Astrocyte (in vitro differentiated cells and primary cell): ENCODE data around the gene GRIK3. TPM values are rescaled to one million over a fixed set of nuclear protein-coding genes. Genes with fewer than 3 reads are reported as not detected.

Experiments used
- DNase-seq: peaks from one replicate; pipeline ENCODE4 v3.0.0-alpha.2; 2010; ENCODE audit warnings: low read depth
- FAIRE-seq: peaks from 2 replicates; lab custom pipeline; 2011; peaks lifted over from hg19 to GRCh38; lab: Jason Lieb, UNC
- H2AFZ ChIP-seq: 2 replicates; pipeline ENCODE4 v1.6.0; 2012; ENCODE audit warnings: low read depth, low read length, inconsistent platforms
- H3K27ac ChIP-seq: 2 replicates; pipeline ENCODE4 v1.5.1; 2011; ENCODE audit warnings: low read depth, low read length, inconsistent platforms
- H3K27me3 ChIP-seq: 2 replicates; pipeline ENCODE4 v1.6.0; 2011; ENCODE audit warnings: low read length, inconsistent platforms; ENCODE audit not compliant: insufficient read depth
- H3K36me3 ChIP-seq: 2 replicates; pipeline ENCODE4 v1.5.1; 2011; ENCODE audit warnings: low read length, inconsistent platforms; ENCODE audit not compliant: insufficient read depth
- H3K4me1 ChIP-seq: 2 replicates; pipeline ENCODE4 v1.5.1; 2011; ENCODE audit warnings: low read length, inconsistent platforms; ENCODE audit not compliant: insufficient read depth
- H3K4me2 ChIP-seq: 2 replicates; pipeline ENCODE4 v1.6.0; 2012; ENCODE audit warnings: low read length, inconsistent platforms
- H3K4me3 ChIP-seq: 2 replicates; pipeline ENCODE4 v1.5.1; 2011; ENCODE audit warnings: low read depth, mild to moderate bottlenecking, low read length, inconsistent platforms; ENCODE audit not compliant: insufficient read depth
- H3K79me2 ChIP-seq: 2 replicates; pipeline ENCODE4 v1.6.0; 2012; ENCODE audit warnings: mild to moderate bottlenecking, low read length, inconsistent platforms; ENCODE audit not compliant: insufficient read depth
- H3K9ac ChIP-seq: 2 replicates; pipeline ENCODE4 v1.6.0; 2012; ENCODE audit warnings: mild to moderate bottlenecking, low read length, inconsistent platforms
- H3K9me3 ChIP-seq: 2 replicates; pipeline ENCODE4 v1.5.1; 2012; ENCODE audit warnings: low read depth, mild to moderate bottlenecking, low read length, inconsistent platforms; ENCODE audit not compliant: insufficient read depth
- H4K20me1 ChIP-seq: 2 replicates; pipeline ENCODE4 v1.6.0; 2012; ENCODE audit warnings: low read length, inconsistent platforms; ENCODE audit not compliant: insufficient read depth
- H3K27ac Mint-ChIP-seq: one replicate; pipeline ENCODE4 v1.8.0; 2021; ENCODE audit warnings: mild to moderate bottlenecking, mixed read lengths; ENCODE audit not compliant: unreplicated experiment
- H3K27me3 Mint-ChIP-seq: one replicate; pipeline ENCODE4 v1.8.0; 2021; ENCODE audit warnings: low read depth, mixed read lengths; ENCODE audit not compliant: unreplicated experiment
- H3K36me3 Mint-ChIP-seq: one replicate; pipeline ENCODE4 v1.8.0; 2021; ENCODE audit warnings: low read depth, mixed read lengths; ENCODE audit not compliant: unreplicated experiment
- H3K4me1 Mint-ChIP-seq: one replicate; pipeline ENCODE4 v1.8.0; 2021; ENCODE audit warnings: low read depth, mixed read lengths; ENCODE audit not compliant: unreplicated experiment
- H3K4me3 Mint-ChIP-seq: one replicate; pipeline ENCODE4 v1.8.0; 2021; ENCODE audit warnings: mild to moderate bottlenecking, moderate library complexity, mixed read lengths; ENCODE audit not compliant: unreplicated experiment
- H3K9me3 Mint-ChIP-seq: one replicate; pipeline ENCODE4 v1.8.0; 2021; ENCODE audit warnings: mild to moderate bottlenecking, mixed read lengths; ENCODE audit not compliant: unreplicated experiment
- CTCF ChIP-seq: IDR thresholded peaks from 2 replicates; pipeline ENCODE4 v1.5.1; 2011; ENCODE audit warnings: low read depth, mild to moderate bottlenecking, inconsistent platforms, low read length, moderate library complexity; ENCODE audit not compliant: insufficient read depth
- EZH2 ChIP-seq: IDR thresholded peaks from 2 replicates; pipeline ENCODE4 v1.6.1; 2012; ENCODE audit warnings: mild to moderate bottlenecking, low read length, inconsistent platforms; ENCODE audit not compliant: insufficient read depth
- total RNA-seq: library from RNA; stranded (reverse); gene quantifications from 2 replicates; pipeline ENCODE4 v1.2.1, GENCODE V29; 2021

Gene GRIK3
- total RNA-seq, 1 donor from 2014 or later: 0.16 TPM

- H4K20me1 ChIP-seq: no peaks in the 10 kb centered on the region
- H3K4me2 ChIP-seq: no peak overlapping the region
- H3K4me3 Mint-ChIP-seq: no peak overlapping the region
- H3K9ac ChIP-seq: no peak overlapping the region
- H3K27ac ChIP-seq: no peak overlapping the region
- DNase-seq: no peak
- H3K4me1 ChIP-seq: no peaks in the 10 kb centered on the region
- no peaks in the 10 kb centered on the region for H3K79me2 ChIP-seq
- H3K4me1 Mint-ChIP-seq: no peaks in the 10 kb centered on the region
- no peaks in the 10 kb centered on the region for H3K27me3 ChIP-seq
- TF ChIP-seq CTCF (no peak), EZH2 (no peak)
- H3K9me3 Mint-ChIP-seq: no peaks in the 10 kb centered on the region
- no peak overlapping the region for H2AFZ ChIP-seq
- FAIRE-seq: no peak
- peaks cover 38% of the 10 kb centered on the region for H3K27me3 Mint-ChIP-seq
- H3K36me3 Mint-ChIP-seq: no peaks in the 10 kb centered on the region
- no peak overlapping the region for H3K27ac Mint-ChIP-seq
- H3K36me3 ChIP-seq: no peaks in the 10 kb centered on the region
- H3K4me3 ChIP-seq: no peak overlapping the region
- H3K9me3 ChIP-seq: peaks cover 2% of the 10 kb centered on the region
These were observed 230.3 kb downstream of the GRIK3 start for GRCh38 chr1:36803868-36804570.

GRCh38 chr1:36802018-36802417, 232.3 kb downstream of the GRIK3 start:
- H2AFZ ChIP-seq: no peak overlapping the region
- H3K4me1 Mint-ChIP-seq: no peaks in the 10 kb centered on the region
- H3K9me3 Mint-ChIP-seq: no peaks in the 10 kb centered on the region
- H3K4me3 ChIP-seq: no peak overlapping the region
- H4K20me1 ChIP-seq: no peaks in the 10 kb centered on the region
- TF ChIP-seq CTCF: no peak
- no peaks in the 10 kb centered on the region for H3K4me1 ChIP-seq
- no peak overlapping the region for H3K4me3 Mint-ChIP-seq
- H3K27me3 ChIP-seq: no peaks in the 10 kb centered on the region
- no peak overlapping the region for H3K4me2 ChIP-seq
- H3K27ac Mint-ChIP-seq: no peak overlapping the region
- H3K27ac ChIP-seq: no peak overlapping the region
- DNase-seq: no peak
- no peaks in the 10 kb centered on the region for H3K79me2 ChIP-seq
- peaks cover 24% of the 10 kb centered on the region for H3K27me3 Mint-ChIP-seq
- FAIRE-seq: no peak
- H3K36me3 Mint-ChIP-seq: no peaks in the 10 kb centered on the region
- H3K36me3 ChIP-seq: no peaks in the 10 kb centered on the region
- no peak overlapping the region for H3K9ac ChIP-seq
- H3K9me3 ChIP-seq: peaks cover 2% of the 10 kb centered on the region

GRCh38 chr1:36797761-36798160, 236.6 kb downstream of the GRIK3 start:
- H3K4me1 Mint-ChIP-seq: no peaks in the 10 kb centered on the region
- no peak overlapping the region for H3K9ac ChIP-seq
- no peaks in the 10 kb centered on the region for H3K36me3 Mint-ChIP-seq
- H3K4me2 ChIP-seq: no peak overlapping the region
- no peak overlapping the region for H3K27ac ChIP-seq
- no peak overlapping the region for H3K4me3 Mint-ChIP-seq
- H3K27ac Mint-ChIP-seq: no peak overlapping the region
- H3K79me2 ChIP-seq: no peaks in the 10 kb centered on the region
- DNase-seq: no peak
- H3K27me3 ChIP-seq: no peaks in the 10 kb centered on the region
- H3K4me3 ChIP-seq: no peak overlapping the region
- no peak overlapping the region for H2AFZ ChIP-seq
- peaks cover 3% of the 10 kb centered on the region for H3K9me3 Mint-ChIP-seq
- H4K20me1 ChIP-seq: no peaks in the 10 kb centered on the region
- peaks cover under 1% of the 10 kb centered on the region for H3K9me3 ChIP-seq
- H3K4me1 ChIP-seq: no peaks in the 10 kb centered on the region
- H3K27me3 Mint-ChIP-seq: peaks cover 24% of the 10 kb centered on the region
- FAIRE-seq: no peak
- no peaks in the 10 kb centered on the region for H3K36me3 ChIP-seq
- no peak for TF ChIP-seq CTCF
- TF ChIP-seq EZH2: no peak
